K562 (cell line): Measurements from ENCODE around the gene MLX. TPM values are rescaled to one million over a fixed set of nuclear protein-coding genes. Genes with fewer than 3 reads are reported as not detected.

ENCODE experiments used
- ARNT ChIP-seq, 2 experiments: fragments of 450-650 bp; IDR thresholded peaks; 2 replicates each; pipeline ENCODE4 v1.6.1; 2016; ENCODE audit warnings: mild to moderate bottlenecking in 1 of 2
- BRCA1 ChIP-seq, 2 experiments: fragments of 450-650 bp in 1 of 2; sonication (generic) in 1 of 2; formaldehyde crosslinking in 1 of 2; IDR thresholded peaks; 2 replicates each; pipeline versions ENCODE4 v1.5.0 to v1.6.1; 2017 to 2020; ENCODE audit warnings: mild to moderate bottlenecking in 1 of 2, missing genetic modification reagents in 1 of 2
- CHD4 ChIP-seq: fragments of 200-600 bp; sonication (generic); IDR thresholded peaks from 3 replicates; pipeline ENCODE4 v1.6.1; 2012; ENCODE audit warnings: low read depth, mild to moderate bottlenecking, mixed read lengths, low read length, inconsistent platforms; ENCODE audit not compliant: insufficient read depth, insufficient replicate concordance, poor library complexity, severe bottlenecking
- FOS ChIP-seq: IDR thresholded peaks from 3 replicates; pipeline ENCODE4 v1.6.1; 2011; ENCODE audit not compliant: insufficient read length; ENCODE audit errors: extremely low read depth
- LCOR ChIP-seq: sonication (generic); formaldehyde crosslinking; IDR thresholded peaks from 2 replicates; pipeline ENCODE4 v1.8.0; 2022; ENCODE audit warnings: mild to moderate bottlenecking, missing genetic modification reagents
- RBM15 ChIP-seq: fragments of 200-400 bp; formaldehyde crosslinking; IDR thresholded peaks from 2 replicates; pipeline ENCODE4 v1.6.1; 2018; ENCODE audit warnings: mild to moderate bottlenecking, low read length, moderate library complexity; ENCODE audit not compliant: insufficient read depth
- TCFL5 ChIP-seq: fragments of 250-450 bp; sonication (Bioruptor Pico); conservative IDR thresholded peaks from 2 replicates; pipeline ENCODE4 v1.6.1; 2021; ENCODE audit warnings: mild to moderate bottlenecking, moderate library complexity, matching md5 sums
- ZNF589 ChIP-seq: fragments of 200-800 bp; sonication (Bioruptor generic); IDR thresholded peaks from 2 replicates; pipeline ENCODE4 v1.6.1; 2016; ENCODE audit warnings: low read depth, missing genetic modification characterization, missing compliant biosample characterization
- ZZZ3 ChIP-seq: fragments of 450-650 bp; IDR thresholded peaks from 2 replicates; pipeline ENCODE4 v1.6.1; 2016; ENCODE audit warnings: antibody characterized with exemption, mild to moderate bottlenecking, moderate library complexity
- polyA plus RNA-seq, 8 experiments: library from polyadenylated mRNA; depleted of rRNA in 4 of 8; stranded (reverse) in 5 of 8; unstranded in 3 of 8; fragments of >200 nt; fragmentation: Nextera tagmentation in 2 of 8; fragmentation: Illumina TruSeq in 1 of 8; extraction: Ambion mirVana in 2 of 8; extraction: Trizol in 1 of 8; gene quantifications; 2 replicates each; pipeline versions ENCODE4 v1.2.1 to v1.2.3, GENCODE V29; 2011 to 2014; ENCODE audit warnings: inconsistent platforms in 1 of 8, missing spikeins in 1 of 8
- total RNA-seq, 7 experiments: library from RNA; depleted of rRNA in 6 of 7; stranded (reverse); fragments of >200 nt in 6 of 7; fragmentation: Illumina TruSeq in 2 of 7; extraction: Trizol in 2 of 7; gene quantifications; 2 replicates each; pipeline versions ENCODE4 v1.2.1 to v1.2.3, GENCODE V29; 2011 to 2021; ENCODE audit warnings: low replicate concordance in 1 of 7
- TF ChIP-seq, protein P1 (sequence below): fragments of 200-600 bp; sonication (generic); IDR thresholded peaks from one replicate; pipeline ENCODE4 v1.6.1; 2012; ENCODE audit warnings: mild to moderate bottlenecking, low read depth, low read length, inconsistent platforms
- TF ChIP-seq, protein P2 (sequence below): fragments of 250-450 bp; sonication (Bioruptor Pico); IDR thresholded peaks from 2 replicates; pipeline ENCODE4 v1.8.0; 2022; ENCODE audit warnings: inconsistent platforms, mild to moderate bottlenecking, moderate library complexity, borderline replicate concordance
- TF ChIP-seq, protein P3 (sequence below): conservative IDR thresholded peaks from 2 replicates; pipeline ENCODE4 v1.6.1; 2011; ENCODE audit warnings: low read depth, mild to moderate bottlenecking, low read length; ENCODE audit not compliant: control insufficient read depth

MLX gene
- total and polyA plus RNA-seq, 9 of the 15 experiments (the other 6 are each of a cell fraction or from before 2014, with no cell fraction given): 42.9 to 100 (median 58.9) TPM

GRCh38 chr17:42531455-42532354, 35.2 kb upstream of the MLX start (continued):
- TF ChIP-seq, protein P1, sequence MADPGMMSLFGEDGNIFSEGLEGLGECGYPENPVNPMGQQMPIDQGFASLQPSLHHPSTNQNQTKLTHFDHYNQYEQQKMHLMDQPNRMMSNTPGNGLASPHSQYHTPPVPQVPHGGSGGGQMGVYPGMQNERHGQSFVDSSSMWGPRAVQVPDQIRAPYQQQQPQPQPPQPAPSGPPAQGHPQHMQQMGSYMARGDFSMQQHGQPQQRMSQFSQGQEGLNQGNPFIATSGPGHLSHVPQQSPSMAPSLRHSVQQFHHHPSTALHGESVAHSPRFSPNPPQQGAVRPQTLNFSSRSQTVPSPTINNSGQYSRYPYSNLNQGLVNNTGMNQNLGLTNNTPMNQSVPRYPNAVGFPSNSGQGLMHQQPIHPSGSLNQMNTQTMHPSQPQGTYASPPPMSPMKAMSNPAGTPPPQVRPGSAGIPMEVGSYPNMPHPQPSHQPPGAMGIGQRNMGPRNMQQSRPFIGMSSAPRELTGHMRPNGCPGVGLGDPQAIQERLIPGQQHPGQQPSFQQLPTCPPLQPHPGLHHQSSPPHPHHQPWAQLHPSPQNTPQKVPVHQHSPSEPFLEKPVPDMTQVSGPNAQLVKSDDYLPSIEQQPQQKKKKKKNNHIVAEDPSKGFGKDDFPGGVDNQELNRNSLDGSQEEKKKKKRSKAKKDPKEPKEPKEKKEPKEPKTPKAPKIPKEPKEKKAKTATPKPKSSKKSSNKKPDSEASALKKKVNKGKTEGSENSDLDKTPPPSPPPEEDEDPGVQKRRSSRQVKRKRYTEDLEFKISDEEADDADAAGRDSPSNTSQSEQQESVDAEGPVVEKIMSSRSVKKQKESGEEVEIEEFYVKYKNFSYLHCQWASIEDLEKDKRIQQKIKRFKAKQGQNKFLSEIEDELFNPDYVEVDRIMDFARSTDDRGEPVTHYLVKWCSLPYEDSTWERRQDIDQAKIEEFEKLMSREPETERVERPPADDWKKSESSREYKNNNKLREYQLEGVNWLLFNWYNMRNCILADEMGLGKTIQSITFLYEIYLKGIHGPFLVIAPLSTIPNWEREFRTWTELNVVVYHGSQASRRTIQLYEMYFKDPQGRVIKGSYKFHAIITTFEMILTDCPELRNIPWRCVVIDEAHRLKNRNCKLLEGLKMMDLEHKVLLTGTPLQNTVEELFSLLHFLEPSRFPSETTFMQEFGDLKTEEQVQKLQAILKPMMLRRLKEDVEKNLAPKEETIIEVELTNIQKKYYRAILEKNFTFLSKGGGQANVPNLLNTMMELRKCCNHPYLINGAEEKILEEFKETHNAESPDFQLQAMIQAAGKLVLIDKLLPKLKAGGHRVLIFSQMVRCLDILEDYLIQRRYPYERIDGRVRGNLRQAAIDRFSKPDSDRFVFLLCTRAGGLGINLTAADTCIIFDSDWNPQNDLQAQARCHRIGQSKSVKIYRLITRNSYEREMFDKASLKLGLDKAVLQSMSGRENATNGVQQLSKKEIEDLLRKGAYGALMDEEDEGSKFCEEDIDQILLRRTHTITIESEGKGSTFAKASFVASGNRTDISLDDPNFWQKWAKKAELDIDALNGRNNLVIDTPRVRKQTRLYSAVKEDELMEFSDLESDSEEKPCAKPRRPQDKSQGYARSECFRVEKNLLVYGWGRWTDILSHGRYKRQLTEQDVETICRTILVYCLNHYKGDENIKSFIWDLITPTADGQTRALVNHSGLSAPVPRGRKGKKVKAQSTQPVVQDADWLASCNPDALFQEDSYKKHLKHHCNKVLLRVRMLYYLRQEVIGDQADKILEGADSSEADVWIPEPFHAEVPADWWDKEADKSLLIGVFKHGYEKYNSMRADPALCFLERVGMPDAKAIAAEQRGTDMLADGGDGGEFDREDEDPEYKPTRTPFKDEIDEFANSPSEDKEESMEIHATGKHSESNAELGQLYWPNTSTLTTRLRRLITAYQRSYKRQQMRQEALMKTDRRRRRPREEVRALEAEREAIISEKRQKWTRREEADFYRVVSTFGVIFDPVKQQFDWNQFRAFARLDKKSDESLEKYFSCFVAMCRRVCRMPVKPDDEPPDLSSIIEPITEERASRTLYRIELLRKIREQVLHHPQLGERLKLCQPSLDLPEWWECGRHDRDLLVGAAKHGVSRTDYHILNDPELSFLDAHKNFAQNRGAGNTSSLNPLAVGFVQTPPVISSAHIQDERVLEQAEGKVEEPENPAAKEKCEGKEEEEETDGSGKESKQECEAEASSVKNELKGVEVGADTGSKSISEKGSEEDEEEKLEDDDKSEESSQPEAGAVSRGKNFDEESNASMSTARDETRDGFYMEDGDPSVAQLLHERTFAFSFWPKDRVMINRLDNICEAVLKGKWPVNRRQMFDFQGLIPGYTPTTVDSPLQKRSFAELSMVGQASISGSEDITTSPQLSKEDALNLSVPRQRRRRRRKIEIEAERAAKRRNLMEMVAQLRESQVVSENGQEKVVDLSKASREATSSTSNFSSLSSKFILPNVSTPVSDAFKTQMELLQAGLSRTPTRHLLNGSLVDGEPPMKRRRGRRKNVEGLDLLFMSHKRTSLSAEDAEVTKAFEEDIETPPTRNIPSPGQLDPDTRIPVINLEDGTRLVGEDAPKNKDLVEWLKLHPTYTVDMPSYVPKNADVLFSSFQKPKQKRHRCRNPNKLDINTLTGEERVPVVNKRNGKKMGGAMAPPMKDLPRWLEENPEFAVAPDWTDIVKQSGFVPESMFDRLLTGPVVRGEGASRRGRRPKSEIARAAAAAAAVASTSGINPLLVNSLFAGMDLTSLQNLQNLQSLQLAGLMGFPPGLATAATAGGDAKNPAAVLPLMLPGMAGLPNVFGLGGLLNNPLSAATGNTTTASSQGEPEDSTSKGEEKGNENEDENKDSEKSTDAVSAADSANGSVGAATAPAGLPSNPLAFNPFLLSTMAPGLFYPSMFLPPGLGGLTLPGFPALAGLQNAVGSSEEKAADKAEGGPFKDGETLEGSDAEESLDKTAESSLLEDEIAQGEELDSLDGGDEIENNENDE: no peak
- TF ChIP-seq BRCA1 (IDR thresholded peaks at IDR 0.05) (no peak), BRCA1 (CRISPR knock-in tag; IDR thresholded peaks at IDR 0.05) (no peak), LCOR (CRISPR knock-in tag) (no peak), TCFL5 (CRISPR knock-in tag) (no peak), ZZZ3 (no peak), ARNT (IDR thresholded peaks at IDR 0.05) (peak in 1 of 2 experiments; percentile 70; a peak in 1 of 4 replicates), CHD4 (peak; percentile 41), ZNF589 (CRISPR knock-in tag) (no peak), FOS (no peak), RBM15 (no peak)
- TF ChIP-seq, protein P2, sequence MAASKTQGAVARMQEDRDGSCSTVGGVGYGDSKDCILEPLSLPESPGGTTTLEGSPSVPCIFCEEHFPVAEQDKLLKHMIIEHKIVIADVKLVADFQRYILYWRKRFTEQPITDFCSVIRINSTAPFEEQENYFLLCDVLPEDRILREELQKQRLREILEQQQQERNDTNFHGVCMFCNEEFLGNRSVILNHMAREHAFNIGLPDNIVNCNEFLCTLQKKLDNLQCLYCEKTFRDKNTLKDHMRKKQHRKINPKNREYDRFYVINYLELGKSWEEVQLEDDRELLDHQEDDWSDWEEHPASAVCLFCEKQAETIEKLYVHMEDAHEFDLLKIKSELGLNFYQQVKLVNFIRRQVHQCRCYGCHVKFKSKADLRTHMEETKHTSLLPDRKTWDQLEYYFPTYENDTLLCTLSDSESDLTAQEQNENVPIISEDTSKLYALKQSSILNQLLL (CRISPR knock-in tag): no peak
- TF ChIP-seq, protein P3, sequence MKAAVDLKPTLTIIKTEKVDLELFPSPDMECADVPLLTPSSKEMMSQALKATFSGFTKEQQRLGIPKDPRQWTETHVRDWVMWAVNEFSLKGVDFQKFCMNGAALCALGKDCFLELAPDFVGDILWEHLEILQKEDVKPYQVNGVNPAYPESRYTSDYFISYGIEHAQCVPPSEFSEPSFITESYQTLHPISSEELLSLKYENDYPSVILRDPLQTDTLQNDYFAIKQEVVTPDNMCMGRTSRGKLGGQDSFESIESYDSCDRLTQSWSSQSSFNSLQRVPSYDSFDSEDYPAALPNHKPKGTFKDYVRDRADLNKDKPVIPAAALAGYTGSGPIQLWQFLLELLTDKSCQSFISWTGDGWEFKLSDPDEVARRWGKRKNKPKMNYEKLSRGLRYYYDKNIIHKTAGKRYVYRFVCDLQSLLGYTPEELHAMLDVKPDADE: no peak
